Ishikawa (cell line): Measurements from ENCODE around the gene DPH2.

Experiments used
- CEBPB ChIP-seq: IDR thresholded peaks from 2 replicates; pipeline ENCODE4 v1.6.1; 2012
- CREB1 ChIP-seq: IDR thresholded peaks from 2 replicates; pipeline ENCODE4 v1.6.1; 2012; ENCODE audit warnings: low read depth
- EGR1 ChIP-seq: IDR thresholded peaks from 2 replicates; pipeline ENCODE4 v1.6.1; 2012
- EP300 ChIP-seq: IDR thresholded peaks from 2 replicates; pipeline ENCODE4 v1.6.1; 2012; ENCODE audit warnings: borderline replicate concordance
- NFIC ChIP-seq: IDR thresholded peaks from 2 replicates; pipeline ENCODE4 v1.6.1; 2012
- RAD21 ChIP-seq: IDR thresholded peaks from 2 replicates; pipeline ENCODE4 v1.6.1; 2012; ENCODE audit warnings: low read depth
- TAF1 ChIP-seq: IDR thresholded peaks from 2 replicates; pipeline ENCODE4 v1.6.1; 2012; ENCODE audit warnings: low read depth, mild to moderate bottlenecking
- TCF12 ChIP-seq: IDR thresholded peaks from 2 replicates; pipeline ENCODE4 v1.6.1; 2012; ENCODE audit warnings: low read depth
- TEAD4 ChIP-seq: IDR thresholded peaks from 2 replicates; pipeline ENCODE4 v1.6.1; 2012
- YY1 ChIP-seq: IDR thresholded peaks from 2 replicates; pipeline ENCODE4 v1.6.1; 2012; ENCODE audit warnings: low read depth
- ZBTB7A ChIP-seq: IDR thresholded peaks from 2 replicates; pipeline ENCODE4 v1.6.1; 2012; ENCODE audit warnings: low read depth
- TF ChIP-seq, protein P1 (sequence below): IDR thresholded peaks from 2 replicates; pipeline ENCODE4 v1.6.1; 2012

DNA sequence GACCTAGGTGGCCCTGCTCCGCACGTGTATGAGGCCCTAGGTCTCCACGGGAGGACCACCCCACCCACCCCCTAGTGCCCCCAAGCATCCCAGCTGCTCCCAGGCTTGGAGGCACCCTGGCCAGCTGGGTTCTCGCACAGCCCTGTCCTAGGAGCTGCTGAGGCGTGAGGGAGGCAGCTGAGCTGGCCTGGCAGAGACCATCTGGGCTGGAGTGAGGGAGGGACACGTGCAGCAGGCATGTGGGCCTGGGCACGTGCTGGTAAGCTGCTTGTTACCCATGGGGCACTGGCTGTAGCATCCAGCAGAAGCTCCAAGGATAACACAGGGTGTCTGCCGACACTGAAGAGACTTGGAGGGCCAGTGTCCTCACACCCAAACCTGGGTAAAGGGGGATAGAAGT is 51.3 kb downstream of the DPH2 start:
- TF ChIP-seq EGR1 (no peak), TAF1 (no peak), YY1 (no peak), ZBTB7A (no peak), EP300 (no peak), TCF12 (no peak), CEBPB (no peak), TEAD4 (no peak), CREB1 (no peak), NFIC (no peak), RAD21 (no peak)
- TF ChIP-seq, protein P1, sequence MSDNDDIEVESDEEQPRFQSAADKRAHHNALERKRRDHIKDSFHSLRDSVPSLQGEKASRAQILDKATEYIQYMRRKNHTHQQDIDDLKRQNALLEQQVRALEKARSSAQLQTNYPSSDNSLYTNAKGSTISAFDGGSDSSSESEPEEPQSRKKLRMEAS = no peak
